SIG-M5 (cell line): Measurements from ENCODE around the gene MRGPRD.

ENCODE experiments used
- DNase-seq: peaks from one replicate; lab custom pipeline; 2025; lab: John Stamatoyannopoulos, UW

Gene MRGPRD

GRCh38 chr11:68968306-68969250, 12.2 kb downstream of the MRGPRD start:
- DNase-seq, result no peak

GRCh38 chr11:68966894-68967780, 13.6 kb downstream of the MRGPRD start:
- DNase-seq, result no peak

GRCh38 chr11:68965901-68966853, 14.6 kb downstream of the MRGPRD start:
- no peak for DNase-seq

- no peak for DNase-seq
These were observed 17.0 kb downstream of the MRGPRD start for GRCh38 chr11:68963779-68964178.

GRCh38 chr11:68962527-68963250, 18.1 kb downstream of the MRGPRD start:
- DNase-seq, result no peak

- DNase-seq, result no peak
These were observed 19.5 kb downstream of the MRGPRD start for GRCh38 chr11:68961245-68961644.

GRCh38 chr11:68960294-68961071, 20.3 kb downstream of the MRGPRD start:
- DNase-seq, result no peak

GRCh38 chr11:68959465-68960293, 21.1 kb downstream of the MRGPRD start:
- no peak for DNase-seq

- DNase-seq, result no peak
These were observed 22.6 kb downstream of the MRGPRD start for GRCh38 chr11:68958211-68958610.

- no peak for DNase-seq
These were observed 24.1 kb downstream of the MRGPRD start for GRCh38 chr11:68956547-68957254.

GRCh38 chr11:68956142-68956541, 24.6 kb downstream of the MRGPRD start:
- no peak for DNase-seq

GRCh38 chr11:68955607-68955958, 25.2 kb downstream of the MRGPRD start:
- DNase-seq, result no peak

- no peak for DNase-seq
These were observed 25.8 kb downstream of the MRGPRD start for GRCh38 chr11:68954836-68955606.

- DNase-seq, result no peak
These were observed 30.0 kb downstream of the MRGPRD start for GRCh38 chr11:68950762-68951161.

- DNase-seq, result no peak
These were observed 30.5 kb downstream of the MRGPRD start for GRCh38 chr11:68950270-68950669.

- DNase-seq, result no peak
These were observed 31.9 kb downstream of the MRGPRD start for GRCh38 chr11:68948935-68949334.

GRCh38 chr11:68948496-68948895, 32.3 kb downstream of the MRGPRD start:
- no peak for DNase-seq

GRCh38 chr11:68947151-68947550, 33.6 kb downstream of the MRGPRD start:
- DNase-seq, result no peak
